Stimulated activated naive CD8-positive, alpha-beta T cell treated with anti-CD3 and anti-CD28 coated beads, Interleukin-15, Interleukin-2, amounts not matched to agents 100 ng/mL and 50 ng/mL, for 24 hours (primary cell): ENCODE measurements around the gene DRAXIN.
A peak's percentile ranks its signal among the peaks of the same experiment; 100 is the strongest.

Source experiments
- H3K27ac Mint-ChIP-seq: one replicate; pipeline ENCODE4 v1.8.0; 2021; ENCODE audit warnings: mild to moderate bottlenecking, mixed read lengths
- H3K27me3 Mint-ChIP-seq: one replicate; pipeline ENCODE4 v1.8.0; 2021; ENCODE audit warnings: mixed read lengths
- H3K36me3 Mint-ChIP-seq: one replicate; pipeline ENCODE4 v1.8.0; 2021; ENCODE audit warnings: low read depth, mixed read lengths
- H3K4me1 Mint-ChIP-seq: one replicate; pipeline ENCODE4 v1.8.0; 2021; ENCODE audit warnings: low read depth, mixed read lengths
- H3K4me3 Mint-ChIP-seq: one replicate; pipeline ENCODE4 v1.8.0; 2021; ENCODE audit warnings: mild to moderate bottlenecking, mixed read lengths
- H3K9me3 Mint-ChIP-seq: one replicate; pipeline ENCODE4 v1.8.0; 2021; ENCODE audit warnings: mixed read lengths

DRAXIN gene

DNA sequence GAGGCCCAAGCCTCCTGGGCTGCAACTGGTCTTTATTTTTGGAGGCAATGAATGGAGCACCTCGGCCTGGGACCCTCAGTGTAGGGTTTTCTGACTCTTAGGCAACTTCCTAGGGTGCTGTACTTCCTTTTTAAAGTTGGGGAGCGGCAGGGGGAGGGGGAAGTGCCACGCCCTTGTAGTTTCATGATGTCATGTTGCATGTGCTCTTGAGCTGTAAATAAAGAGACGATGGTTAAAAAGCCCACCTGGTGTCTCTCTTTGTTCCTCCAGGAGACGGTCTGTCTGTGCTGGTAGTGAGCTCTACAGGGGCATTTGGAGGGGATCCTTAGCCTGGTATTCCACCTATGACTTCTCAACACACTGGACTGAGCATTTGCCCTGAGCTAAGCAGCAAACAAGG lies 34.1 kb downstream of the DRAXIN start:
- H3K27ac Mint-ChIP-seq, result no peak overlapping the region
- no peaks in the 10 kb centered on the region for H3K27me3 Mint-ChIP-seq
- no peak overlapping the region for H3K4me3 Mint-ChIP-seq
- H3K4me1 Mint-ChIP-seq, result peaks cover 19% of the 10 kb centered on the region
- no peaks in the 10 kb centered on the region for H3K36me3 Mint-ChIP-seq
- no peaks in the 10 kb centered on the region for H3K9me3 Mint-ChIP-seq

DNA sequence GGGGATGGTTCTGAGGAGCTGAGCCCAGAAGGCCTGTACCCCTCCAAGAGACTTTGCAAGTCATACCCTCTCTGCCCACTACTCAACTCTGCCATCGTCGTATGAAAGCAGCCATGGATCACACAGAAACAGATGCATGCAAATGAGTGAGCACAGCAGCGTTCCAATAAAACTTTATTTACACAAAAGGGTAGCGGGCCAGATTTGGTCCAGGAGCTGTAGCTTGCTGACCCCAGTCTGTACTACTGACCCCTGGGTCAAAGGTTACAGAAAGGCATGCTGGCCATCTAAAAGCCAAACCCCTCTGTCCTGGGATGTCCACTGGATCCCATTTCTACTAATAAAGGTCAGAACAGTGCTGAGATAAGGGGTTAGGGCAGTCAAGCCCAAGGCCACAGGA lies 35.6 kb downstream of the DRAXIN start:
- H3K36me3 Mint-ChIP-seq, result no peaks in the 10 kb centered on the region

DNA sequence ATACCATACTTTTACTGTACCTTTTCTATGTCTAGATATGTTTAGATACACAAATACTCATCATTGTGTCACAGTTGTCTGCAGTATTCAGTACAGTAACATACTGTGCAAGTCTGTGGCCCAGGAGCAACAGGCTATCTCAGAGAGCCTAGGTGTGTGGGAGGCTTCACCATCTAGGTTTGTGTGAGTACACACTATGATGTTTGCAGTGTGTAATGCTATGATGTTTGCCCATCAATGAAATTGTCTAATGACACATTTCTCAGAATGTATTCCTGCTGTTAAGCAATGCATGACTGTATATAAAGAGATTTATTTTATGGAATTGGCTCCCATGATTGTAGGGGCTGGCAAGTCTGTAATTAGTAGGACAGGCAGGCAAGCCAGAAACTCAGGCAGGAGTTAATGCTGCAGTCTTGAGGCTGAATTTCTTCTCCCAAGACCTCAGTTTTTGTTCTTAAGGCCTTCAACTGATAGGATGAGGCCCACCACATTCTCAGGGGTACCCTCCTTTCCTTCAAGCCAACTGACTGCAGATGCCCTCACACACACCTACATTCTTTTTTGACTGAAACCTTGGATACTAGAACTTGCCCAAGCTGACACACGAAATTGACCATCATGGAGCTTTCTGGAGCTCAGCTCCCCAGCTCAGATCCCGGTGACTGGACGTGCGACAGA lies 36.8 kb downstream of the DRAXIN start:
- Mint-ChIP-seq H3K4me1 (peaks cover 44% of the 10 kb centered on the region), H3K27me3 (no peaks in the 10 kb centered on the region), H3K36me3 (no peaks in the 10 kb centered on the region), H3K9me3 (no peaks in the 10 kb centered on the region), H3K27ac (no peak overlapping the region), H3K4me3 (no peak overlapping the region)

More for the DNA sequence above, 35.6 kb downstream of the DRAXIN start:
- Mint-ChIP-seq H3K27ac (no peak overlapping the region), H3K27me3 (no peaks in the 10 kb centered on the region), H3K9me3 (no peaks in the 10 kb centered on the region), H3K4me3 (no peak overlapping the region), H3K4me1 (peaks cover 32% of the 10 kb centered on the region)

DNA sequence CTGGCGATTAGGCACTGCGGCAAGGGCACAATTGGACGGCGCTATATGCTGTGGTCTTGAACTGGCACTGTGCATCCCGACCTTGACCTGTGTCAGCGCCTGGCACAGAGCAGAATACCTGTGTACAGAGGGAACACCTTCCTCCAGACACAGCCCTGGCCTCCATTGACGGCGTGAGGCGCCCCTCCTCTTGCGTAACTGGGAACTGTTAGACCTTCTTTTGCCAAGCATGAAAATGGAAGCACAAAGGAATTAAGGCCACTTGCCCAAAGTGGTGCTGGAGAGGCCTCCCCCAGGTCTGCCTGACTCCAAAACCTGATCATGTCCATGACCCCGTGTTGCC lies 37.6 kb downstream of the DRAXIN start:
- no peaks in the 10 kb centered on the region for H3K27me3 Mint-ChIP-seq
- H3K36me3 Mint-ChIP-seq, result no peaks in the 10 kb centered on the region
- H3K27ac Mint-ChIP-seq, result no peak overlapping the region
- no peak overlapping the region for H3K4me3 Mint-ChIP-seq
- H3K4me1 Mint-ChIP-seq, result peaks cover 50% of the 10 kb centered on the region
- no peaks in the 10 kb centered on the region for H3K9me3 Mint-ChIP-seq

DNA sequence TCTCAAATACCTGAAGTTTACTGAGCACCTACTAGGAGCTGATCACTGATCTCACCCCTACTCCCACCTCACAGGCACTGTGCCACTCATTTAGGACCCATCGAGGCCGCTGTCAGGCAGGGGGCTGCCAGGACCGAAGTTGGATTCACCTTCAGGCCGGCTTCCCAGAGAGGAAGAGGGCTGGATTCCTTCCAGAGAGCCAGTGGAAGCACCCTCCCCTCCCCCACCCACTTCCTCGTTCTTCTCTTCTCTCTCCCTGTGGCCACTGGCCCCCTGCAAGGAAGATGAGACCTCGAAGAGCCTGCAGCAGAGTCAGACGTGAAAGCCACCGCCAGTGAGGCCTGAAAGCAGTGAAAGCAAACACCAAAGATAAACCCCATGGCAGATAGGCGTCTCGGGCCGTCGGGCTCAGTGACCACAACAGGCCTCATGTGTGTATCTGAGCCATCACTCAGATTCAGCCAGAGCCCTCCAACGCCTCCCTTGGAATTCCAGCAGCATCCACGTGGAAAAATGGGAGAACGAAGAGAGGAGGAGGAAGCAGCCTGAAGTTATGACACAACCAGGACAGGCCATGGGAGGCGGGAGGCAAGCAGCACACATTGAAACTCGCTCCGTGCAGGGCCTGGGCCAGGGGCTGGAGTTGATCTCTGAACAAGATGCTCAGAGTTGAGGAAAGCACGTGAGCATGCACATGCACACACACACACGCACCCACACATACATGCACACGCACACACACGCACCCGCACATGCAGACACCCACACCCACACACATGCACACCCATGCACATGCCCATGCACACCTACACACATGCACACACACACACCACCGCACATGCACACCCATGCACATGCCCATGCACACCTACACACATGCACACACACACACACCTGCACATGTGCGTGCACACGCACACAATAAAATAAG lies 38.3 kb downstream of the DRAXIN start:
- Mint-ChIP-seq H3K27ac (peak overlapping the region; percentile 68), H3K4me3 (peak overlapping the region; percentile 71), H3K9me3 (no peaks in the 10 kb centered on the region), H3K27me3 (no peaks in the 10 kb centered on the region), H3K36me3 (no peaks in the 10 kb centered on the region), H3K4me1 (peaks cover 50% of the 10 kb centered on the region)

DNA sequence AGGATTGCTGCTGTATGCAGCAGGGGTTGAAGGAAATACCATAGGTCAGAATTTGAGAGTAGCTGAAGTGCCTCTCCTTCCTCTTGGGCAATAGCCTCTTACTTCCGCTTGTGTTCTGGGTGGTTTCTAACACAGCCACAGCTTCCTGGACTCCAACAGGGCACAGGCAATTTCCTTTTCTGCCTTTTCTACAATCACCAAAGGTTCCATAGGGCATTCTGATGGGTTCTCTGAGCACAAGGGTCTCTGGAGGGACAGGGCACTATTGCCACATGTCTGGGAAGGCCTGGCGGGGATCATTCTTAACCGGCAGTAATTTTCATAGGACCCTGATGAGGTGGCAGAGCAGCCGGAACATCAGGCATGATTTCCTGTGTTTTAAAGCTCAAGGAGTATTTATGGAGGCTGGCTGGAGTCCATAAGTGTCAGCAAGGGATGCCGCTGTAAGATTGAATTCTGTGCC lies 39.0 kb downstream of the DRAXIN start:
- no peaks in the 10 kb centered on the region for H3K9me3 Mint-ChIP-seq
- no peaks in the 10 kb centered on the region for H3K36me3 Mint-ChIP-seq
- H3K27me3 Mint-ChIP-seq, result no peaks in the 10 kb centered on the region
- H3K4me3 Mint-ChIP-seq, result peak overlapping the region; percentile 71
- peaks cover 50% of the 10 kb centered on the region for H3K4me1 Mint-ChIP-seq
- H3K27ac Mint-ChIP-seq, result peak overlapping the region; percentile 68

DNA sequence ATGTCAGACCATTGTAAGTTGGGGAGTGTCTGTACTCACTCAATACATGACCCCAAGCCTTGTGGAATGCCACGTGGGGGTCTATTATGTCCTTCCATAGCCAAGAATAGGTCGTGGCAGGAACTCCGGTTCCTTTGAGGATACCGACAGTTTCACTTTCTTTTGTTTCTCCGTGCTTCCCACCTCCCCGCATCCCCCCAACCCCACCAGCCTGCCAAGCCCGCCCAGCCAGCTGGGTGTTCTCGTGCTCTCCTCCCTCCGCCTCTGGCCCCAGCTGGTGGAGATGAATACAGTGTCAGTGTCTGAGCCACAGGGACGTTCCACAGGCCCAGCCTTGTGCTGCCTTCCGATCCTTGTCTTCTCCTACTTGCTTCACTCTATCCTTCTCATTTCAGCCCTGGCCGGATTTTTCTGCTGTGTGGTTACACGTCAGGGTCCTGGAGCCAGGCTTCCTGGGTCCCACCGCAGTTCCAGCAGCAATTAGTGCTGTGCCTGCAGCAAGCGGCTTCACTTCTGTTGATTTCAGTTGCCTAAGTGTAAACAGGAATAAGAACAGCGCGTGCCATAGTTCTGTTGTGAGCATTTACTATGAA lies 40.3 kb downstream of the DRAXIN start:
- Mint-ChIP-seq H3K9me3 (no peaks in the 10 kb centered on the region), H3K36me3 (no peaks in the 10 kb centered on the region), H3K27ac (peak overlapping the region; percentile 87), H3K4me3 (peak overlapping the region; percentile 71), H3K4me1 (peaks cover 59% of the 10 kb centered on the region), H3K27me3 (no peaks in the 10 kb centered on the region)

DNA sequence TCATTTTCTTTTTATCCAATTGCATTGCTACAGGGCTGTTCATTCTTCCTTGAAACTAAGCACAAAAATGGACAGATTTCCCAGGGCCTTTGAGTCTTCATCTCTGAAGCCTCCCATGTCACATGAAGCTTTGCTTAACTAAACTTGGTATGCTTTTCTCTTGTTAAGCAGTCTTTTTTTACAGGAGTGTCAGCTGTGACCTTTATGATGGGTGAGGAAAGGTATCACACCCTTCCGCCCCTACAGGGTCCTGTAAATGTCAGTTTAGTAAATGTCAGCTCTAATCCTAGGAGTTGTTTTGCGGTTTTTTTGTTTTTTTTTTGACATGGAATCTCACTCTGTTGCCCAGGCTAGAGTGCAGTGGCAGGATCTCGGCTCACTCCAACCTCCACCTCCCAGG lies 41.8 kb downstream of the DRAXIN start:
- no peak overlapping the region for H3K27ac Mint-ChIP-seq
- no peak overlapping the region for H3K4me3 Mint-ChIP-seq
- H3K4me1 Mint-ChIP-seq, result peaks cover 69% of the 10 kb centered on the region
- no peaks in the 10 kb centered on the region for H3K27me3 Mint-ChIP-seq
- no peaks in the 10 kb centered on the region for H3K36me3 Mint-ChIP-seq
- H3K9me3 Mint-ChIP-seq, result no peaks in the 10 kb centered on the region

DNA sequence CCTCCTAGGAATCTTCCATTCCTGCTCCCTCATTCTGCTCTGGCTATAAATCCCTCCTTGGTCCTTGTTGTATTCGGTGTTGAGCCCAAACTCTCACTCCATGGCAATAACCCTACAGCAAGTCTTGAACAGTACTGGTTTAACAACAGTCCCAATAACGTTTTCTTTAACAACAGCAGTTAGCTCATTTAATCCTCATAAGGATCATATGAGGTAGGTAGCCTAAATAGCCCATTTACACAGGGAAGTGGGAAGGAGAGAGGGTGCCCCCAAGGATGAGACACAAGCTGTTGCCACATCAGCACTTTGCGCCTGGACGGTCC lies 44.0 kb downstream of the DRAXIN start:
- Mint-ChIP-seq H3K4me1 (peaks cover 74% of the 10 kb centered on the region), H3K27me3 (no peaks in the 10 kb centered on the region), H3K27ac (no peak overlapping the region), H3K4me3 (peak overlapping the region; percentile 93), H3K36me3 (no peaks in the 10 kb centered on the region), H3K9me3 (no peaks in the 10 kb centered on the region)

DNA sequence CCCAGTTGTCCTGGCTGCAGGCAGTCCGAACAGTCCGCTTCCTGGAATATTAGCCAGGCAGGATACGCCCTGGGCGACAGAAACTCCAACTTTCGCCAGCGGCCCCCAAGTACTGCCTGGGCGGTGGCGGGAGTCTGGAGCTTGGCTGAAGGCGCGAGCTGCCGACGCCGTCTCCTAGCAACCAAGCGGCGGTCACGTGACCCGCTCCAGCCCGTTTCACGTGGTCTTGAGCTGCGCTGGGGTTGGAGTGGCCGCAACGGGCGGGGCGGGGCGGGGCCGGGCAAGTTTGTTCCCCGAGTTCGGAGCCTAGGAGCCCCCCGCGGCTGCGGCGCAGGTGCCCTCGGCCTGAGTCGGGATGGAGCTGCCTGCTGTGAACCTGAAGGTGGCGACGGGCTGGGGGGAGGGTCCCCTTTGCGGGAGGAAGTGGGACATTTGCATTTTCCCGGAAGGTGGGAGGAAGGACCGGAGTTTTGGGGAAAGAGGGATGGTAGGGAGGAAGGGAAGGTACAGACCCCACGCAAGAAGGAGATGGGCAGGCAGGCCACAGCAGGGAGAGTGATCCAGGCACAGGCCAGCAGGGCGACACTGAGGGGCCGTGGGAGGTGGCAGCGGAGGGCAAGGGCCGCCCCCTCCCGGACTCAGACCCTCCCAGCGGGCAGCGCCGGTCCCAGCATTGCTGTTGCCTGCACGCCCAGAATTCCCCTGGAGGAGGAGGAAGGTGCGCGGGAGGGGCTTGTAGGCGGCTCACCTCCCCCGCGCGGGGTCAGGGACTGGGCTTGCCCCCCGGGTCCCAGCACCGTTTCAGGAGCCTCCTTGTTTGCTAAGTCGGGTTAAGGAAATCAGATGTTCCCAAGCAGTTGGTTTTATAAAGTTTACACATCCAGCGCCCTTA lies 44.6 kb downstream of the DRAXIN start, which contains the start of gene AGTRAP:
TSS of gene AGTRAP (plus strand) at position 283 of the 892 bp plus-strand sequence. CDS start at position 356, 73 bp downstream.
- Mint-ChIP-seq H3K4me3 (peak within 1 kb of the TSS; percentile 93), H3K4me1 (peaks cover 76% of the 10 kb centered on the region), H3K27ac (peak within 1 kb of the TSS; percentile 86), H3K27me3 (no peaks in the 10 kb centered on the region), H3K36me3 (no peaks in the 10 kb centered on the region), H3K9me3 (no peaks in the 10 kb centered on the region)

DNA sequence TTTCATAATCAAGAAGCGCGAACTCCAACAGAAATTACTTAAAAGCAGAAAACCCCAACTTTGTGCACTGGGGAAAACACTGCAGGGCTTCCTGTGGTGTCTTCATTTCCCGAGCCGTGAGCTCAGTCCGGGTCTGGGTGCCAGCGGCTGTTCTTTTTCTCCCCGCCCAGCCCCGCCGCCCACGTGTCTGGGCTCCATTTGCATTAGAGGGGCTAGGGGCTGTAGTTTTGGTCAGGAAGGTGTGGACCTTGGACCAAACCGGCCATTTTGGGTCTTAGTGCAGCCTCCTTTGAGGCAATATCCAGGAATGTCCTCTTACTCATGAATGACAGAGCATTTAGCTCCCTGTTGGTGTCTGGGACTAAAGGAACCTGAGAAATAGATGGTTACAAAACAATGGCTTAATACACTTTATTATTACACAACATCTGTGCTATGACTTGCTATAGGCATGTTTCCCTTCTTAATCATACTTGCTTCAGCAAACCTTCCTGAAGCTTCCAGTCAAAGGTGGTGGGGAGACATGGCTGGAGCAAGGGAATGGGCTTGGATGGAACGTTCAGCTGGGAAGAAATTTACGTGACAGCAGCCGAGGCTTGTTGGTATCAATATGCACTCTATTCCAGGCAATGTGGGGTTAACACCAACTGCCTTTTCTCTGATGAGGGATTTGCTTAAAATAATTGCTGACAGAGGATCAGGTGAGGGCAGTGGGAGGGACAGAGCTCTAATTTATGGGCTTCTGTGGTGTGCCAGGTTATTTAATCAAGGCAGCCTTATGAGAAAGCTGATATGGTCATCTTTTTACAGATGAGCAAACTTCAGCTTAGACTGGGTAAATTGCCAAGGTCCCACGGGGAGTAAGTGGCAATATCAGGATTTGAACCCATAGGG lies 45.5 kb downstream of the DRAXIN start:
- H3K4me3 Mint-ChIP-seq, result peak overlapping the region; percentile 93
- H3K4me1 Mint-ChIP-seq, result peaks cover 76% of the 10 kb centered on the region
- H3K27me3 Mint-ChIP-seq, result no peaks in the 10 kb centered on the region
- H3K27ac Mint-ChIP-seq, result no peak overlapping the region
- no peaks in the 10 kb centered on the region for H3K9me3 Mint-ChIP-seq
- no peaks in the 10 kb centered on the region for H3K36me3 Mint-ChIP-seq

DNA sequence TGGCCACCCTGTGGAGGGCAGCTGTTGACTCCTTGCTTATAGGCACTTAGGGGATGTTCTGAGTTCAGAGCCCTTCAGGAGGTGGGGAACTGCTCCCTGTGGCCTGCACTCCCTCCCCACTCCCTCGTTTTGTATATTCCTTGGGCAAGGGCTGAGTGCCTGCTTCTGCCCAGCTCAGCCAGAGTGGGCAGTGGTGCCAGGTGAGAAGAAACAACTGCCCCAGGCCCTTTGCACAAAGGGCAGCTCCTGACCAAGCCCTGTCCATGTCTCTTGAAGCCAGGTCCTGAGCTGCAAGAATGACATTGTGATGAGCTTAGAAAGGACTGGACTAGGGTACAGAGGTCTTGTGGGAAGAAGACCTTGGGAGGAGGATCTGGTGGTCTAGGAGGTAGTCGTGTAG lies 46.6 kb downstream of the DRAXIN start:
- H3K36me3 Mint-ChIP-seq, result no peaks in the 10 kb centered on the region
- H3K27me3 Mint-ChIP-seq, result no peaks in the 10 kb centered on the region
- H3K4me1 Mint-ChIP-seq, result peaks cover 75% of the 10 kb centered on the region
- no peak overlapping the region for H3K27ac Mint-ChIP-seq
- no peaks in the 10 kb centered on the region for H3K9me3 Mint-ChIP-seq
- no peak overlapping the region for H3K4me3 Mint-ChIP-seq

DNA sequence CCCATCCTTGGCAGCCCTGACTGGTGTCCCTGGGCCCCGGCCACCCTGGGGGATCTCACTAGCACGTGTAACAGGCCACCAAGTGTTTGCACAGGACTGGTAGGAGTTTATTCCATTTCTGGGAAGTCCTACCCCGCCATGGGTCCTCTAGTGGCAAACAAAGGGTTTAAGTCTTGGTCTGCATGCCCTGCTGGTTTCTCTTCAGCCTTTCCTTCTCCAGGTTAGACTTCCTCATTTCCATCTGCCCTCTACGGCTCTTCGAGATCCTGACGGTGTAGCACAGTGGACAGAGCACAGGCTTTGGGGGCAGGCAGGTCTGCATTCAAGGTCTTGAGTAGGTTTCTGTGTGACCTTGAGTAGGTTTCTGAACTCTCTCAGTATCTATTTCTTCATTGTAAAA lies 47.3 kb downstream of the DRAXIN start:
- H3K36me3 Mint-ChIP-seq, result no peaks in the 10 kb centered on the region
- no peak overlapping the region for H3K27ac Mint-ChIP-seq
- H3K27me3 Mint-ChIP-seq, result no peaks in the 10 kb centered on the region
- H3K4me1 Mint-ChIP-seq, result peaks cover 68% of the 10 kb centered on the region
- H3K9me3 Mint-ChIP-seq, result no peaks in the 10 kb centered on the region
- no peak overlapping the region for H3K4me3 Mint-ChIP-seq
